HK-2 (cell line): Measurements from ENCODE around the gene ZFP57.

Experiments used
- DNase-seq: peaks from one replicate; pipeline ENCODE4 v3.0.0-alpha.2; 2018; ENCODE audit not compliant: unreplicated experiment

ZFP57 gene

DNA sequence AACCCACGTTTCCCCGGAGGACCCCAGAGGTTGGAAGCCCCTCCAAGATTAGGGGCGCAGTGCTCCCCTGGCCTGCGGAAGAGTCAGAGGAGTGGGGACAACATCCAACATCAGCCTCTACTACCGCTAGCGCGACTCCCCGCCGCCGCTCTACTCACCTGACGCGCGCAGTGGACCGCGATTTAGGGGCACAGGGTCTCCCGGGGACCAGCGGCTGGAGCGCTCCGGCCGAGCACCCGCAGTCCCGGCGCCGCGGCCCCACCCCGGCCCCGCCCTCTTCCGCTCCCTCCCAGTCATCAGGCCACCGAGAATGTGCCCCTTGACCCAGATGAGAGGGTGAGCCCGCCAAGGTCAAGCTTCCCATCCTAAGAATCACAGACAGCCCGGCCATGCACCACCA lies at the start of gene ZFP57:
Gene ZFP57 (minus strand): TSS at position 249 of the 400 bp plus-strand sequence. CDS start 4,149 bp downstream, outside the sequence.
- DNase-seq = no peak

DNA sequence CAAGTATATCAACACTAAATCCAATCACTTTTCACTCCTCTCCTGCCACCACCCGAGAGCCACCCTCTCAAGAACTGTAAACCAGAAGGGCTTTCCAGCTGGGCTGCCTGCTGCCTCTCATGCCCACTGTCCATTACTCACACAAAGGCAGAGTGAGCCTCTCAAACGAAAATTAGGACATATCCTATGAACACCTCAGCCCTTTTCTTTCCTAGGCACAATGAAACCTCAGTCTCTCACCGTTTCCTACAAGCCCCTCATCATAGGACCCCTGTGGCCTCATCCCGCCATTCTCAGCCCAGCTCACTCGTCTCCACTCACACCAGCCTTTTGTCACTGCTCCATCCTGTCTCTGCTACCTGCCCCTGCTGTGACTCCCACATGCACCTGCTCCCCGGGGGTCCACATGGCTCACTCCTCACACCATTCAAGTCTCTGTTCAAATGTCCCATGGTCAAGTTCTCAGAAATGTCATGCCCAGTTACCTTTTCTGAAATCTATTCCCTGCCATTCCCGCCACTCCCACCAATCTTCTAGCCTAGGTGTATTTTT lies 49.7 kb upstream of the ZFP57 start:
- no peak for DNase-seq

DNA sequence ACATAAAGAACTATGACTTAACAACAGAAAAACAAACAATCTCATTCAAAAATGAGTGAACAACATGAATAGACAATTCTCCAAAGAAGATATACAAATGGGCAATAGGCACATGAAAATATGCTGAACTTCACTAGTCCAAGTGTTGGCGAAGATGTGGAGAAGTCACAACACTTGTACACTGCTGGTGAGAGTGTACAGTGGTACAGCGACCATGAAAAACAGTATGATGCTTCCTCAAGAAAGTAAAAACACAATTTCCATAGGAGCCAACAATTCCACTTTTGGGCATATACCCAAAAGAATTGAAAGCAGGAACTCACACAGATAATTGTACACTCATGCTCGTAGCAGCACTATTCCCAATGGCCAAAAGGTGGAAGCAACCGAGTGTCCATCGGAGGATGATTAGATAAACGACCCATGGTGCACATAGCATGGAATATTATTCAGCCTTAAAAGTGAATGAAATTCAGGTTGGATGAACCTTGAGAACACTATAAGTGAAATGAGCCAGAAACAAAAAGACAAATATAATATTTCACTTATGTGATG lies 48.9 kb upstream of the ZFP57 start:
- no peak for DNase-seq

DNA sequence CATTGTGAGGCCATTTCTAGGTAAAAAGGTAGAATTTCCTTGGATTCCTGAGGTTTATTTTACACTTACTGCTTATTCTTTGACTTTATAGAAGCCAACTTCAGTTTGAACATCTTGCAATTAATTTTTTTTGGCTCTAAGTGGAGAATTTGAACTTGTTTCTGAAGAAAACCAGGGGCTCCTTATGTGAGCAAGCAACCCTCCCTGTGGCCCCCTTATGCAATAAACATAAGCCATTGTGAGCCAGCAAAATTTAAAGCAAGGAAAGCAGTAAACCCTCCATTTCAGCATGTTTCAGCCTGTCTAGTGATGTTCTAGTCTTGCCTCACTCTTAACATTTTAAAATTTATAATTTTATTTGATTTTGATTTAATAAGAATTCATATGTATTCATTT lies 47.9 kb upstream of the ZFP57 start:
- no peak for DNase-seq

DNA sequence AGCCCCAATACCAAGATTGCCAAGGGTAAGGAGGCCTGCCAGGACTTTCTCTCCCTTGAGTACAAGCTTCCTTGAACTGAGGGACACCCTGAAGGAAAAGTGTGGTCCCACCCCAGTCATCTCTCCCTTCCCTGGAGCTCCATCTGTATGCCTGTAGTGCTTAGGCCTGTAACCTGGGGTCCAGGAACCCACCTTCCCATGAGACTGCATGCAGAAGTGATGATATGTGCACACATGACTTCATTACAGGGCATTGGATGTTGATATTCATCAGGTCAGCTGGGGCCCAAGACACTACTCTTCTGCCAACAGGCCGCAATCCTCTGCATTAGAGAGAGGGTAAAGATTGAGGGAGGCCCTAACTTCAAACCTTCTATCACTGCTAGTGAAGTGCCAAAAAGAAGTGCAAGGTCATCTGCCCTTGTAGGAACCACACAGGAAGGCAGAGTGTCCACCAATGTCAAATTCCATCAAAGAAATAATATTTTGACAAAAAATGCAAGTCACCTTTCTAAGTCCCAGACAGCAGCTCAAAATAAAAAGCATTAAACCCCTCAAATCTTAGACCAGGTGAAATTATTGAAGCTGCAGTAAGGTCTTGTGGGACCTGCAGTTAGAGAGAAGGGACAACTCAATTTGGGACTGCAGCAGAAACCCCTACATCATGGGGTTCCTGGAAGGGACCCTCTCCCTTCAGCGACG lies 47.4 kb upstream of the ZFP57 start:
- DNase-seq = no peak

DNA sequence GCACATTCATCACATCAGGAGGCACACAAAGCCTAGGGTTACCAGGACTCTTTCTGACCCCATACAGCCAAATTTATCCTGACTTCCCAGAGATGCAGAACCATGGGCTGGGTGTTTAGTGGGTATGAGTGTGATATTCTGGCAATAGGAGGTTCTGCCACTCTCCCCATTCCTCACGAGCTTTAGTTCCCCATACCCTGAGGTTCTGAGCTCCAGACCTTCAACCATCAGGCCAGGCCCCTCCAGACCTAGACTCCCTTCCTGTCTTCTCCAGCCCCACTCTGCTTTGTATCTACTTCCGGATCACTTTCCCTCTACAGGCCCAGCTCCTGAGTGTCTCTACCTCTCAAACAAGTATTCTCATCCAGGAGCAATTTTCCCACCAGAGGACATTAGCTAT lies 46.7 kb upstream of the ZFP57 start:
- no peak for DNase-seq

DNA sequence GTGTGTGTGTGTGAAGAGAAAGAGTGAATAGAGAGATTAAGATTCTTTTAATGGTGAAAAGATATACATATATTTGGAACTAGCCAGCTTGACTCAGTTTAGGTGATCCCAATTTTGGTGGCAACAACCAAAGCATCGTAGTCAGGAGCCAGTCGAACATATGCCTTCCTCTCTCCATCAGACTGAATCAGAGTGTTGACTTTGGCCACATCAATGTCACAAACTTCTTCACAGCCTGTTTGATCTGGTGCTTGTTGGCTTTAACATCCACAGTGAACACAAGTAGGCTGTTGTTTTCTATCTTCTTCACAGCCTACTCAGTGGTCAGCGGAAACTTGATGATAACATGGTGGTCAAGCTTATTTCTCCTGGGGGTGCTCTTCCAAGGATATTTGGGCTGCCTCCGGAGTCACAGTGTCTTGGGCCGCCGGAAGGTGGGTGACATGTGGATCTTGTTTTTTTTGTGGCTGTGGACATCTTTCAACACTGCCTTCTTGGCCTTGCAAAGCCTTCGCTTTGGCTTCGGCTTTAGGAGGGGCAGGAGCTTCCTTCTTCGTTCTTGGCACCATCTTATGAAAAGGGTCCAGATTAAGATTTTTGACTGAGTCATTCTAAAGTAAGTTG lies 45.7 kb upstream of the ZFP57 start:
- no peak for DNase-seq

DNA sequence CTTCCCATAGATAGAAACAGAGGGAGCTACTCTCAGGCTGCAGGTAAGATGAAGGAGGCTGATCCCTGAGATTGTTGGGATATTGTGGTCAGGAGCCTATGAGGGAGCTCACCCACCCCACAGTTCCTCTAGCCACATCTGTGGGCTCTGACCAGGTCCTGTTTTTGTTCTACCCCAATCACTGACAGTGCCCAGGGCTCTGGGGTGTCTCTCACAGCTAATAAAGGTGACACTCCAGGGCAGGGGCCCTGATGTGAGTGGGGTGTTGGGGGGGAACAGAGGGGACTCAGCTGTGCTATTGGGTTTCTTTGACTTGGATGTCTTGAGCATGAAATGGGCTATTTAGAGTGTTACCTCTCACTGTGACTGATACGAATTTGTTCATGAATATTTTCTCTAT lies 45.0 kb upstream of the ZFP57 start:
- no peak for DNase-seq

DNA sequence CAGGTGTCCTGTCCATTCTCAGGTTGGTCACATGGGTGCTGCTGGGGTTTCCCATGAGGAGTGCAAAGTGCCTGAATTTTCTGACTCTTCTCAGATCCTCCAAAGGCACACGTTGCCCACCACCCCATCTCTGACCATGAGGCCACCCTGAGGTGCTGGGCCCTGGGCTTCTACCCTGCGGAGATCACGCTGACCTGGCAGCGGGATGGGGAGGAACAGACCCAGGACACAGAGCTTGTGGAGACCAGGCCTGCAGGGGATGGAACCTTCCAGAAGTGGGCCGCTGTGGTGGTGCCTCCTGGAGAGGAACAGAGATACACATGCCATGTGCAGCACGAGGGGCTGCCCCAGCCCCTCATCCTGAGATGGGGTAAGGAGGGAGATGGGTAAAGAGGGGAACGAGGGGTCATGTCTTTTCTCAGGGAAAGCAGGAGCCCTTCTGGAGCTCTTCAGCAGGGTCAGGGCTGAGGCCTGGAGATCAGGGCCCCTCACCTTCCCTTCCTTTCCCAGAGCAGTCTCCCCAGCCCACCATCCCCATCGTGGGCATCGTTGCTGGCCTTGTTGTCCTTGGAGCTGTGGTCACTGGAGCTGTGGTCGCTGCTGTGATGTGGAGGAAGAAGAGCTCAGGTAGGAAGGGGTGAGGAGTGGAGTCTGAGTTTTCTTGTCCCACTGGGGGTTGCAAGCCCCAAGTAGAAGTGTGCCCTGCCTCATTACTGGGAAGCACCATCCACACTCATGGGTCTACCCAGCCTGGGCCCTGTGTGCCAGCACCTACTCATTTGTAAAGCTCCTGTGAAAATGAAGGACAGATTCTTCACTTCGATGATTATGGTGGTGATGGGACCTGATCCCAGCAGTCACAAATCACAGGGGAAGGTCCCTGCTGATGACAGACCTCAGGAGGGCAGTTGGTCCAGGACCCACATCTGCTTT lies 44.3 kb upstream of the ZFP57 start:
- DNase-seq = no peak

DNA sequence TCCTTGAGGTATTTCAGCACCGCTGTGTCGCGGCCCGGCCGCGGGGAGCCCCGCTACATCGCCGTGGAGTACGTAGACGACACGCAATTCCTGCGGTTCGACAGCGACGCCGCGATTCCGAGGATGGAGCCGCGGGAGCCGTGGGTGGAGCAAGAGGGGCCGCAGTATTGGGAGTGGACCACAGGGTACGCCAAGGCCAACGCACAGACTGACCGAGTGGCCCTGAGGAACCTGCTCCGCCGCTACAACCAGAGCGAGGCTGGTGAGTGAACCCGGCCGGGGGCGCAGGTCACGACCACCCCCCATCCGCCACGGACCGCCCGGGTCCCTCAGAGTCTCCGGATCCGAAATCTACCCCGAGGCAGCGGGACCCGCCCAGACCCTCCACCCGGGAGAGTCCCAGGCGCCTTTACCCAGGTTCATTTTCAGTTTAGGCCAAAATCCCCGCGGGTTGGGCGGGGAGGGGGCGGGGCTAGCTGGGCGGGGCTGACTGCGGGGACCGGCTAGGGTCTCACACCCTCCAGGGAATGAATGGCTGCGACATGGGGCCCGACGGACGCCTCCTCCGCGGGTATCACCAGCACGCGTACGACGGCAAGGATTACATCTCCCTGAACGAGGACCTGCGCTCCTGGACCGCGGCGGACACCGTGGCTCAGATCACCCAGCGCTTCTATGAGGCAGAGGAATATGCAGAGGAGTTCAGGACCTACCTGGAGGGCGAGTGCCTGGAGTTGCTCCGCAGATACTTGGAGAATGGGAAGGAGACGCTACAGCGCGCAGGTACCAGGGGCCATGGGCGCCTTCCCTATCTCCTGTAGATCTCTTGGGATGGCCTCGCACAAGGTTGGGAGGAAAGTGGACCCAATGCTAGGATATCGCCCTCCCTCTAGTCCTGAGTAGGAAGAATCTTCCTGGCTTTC lies 43.0 kb upstream of the ZFP57 start:
- DNase-seq = peak; percentile 26

DNA sequence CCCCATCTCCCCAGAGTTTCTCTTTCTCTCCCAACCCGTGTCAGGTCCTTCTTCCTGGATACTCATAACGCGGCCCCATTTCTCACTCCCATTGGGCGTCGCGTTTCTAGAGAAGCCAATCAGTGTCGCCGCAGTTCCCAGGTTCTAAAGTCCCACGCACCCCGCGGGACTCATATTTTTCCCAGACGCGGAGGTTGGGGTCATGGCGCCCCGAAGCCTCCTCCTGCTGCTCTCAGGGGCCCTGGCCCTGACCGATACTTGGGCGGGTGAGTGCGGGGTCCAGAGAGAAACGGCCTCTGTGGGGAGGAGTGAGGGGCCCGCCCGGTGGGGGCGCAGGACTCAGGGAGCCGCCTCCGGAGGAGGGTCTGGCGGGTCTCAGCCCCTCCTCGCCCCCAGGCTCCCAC lies 42.3 kb upstream of the ZFP57 start, which contains the start of gene HLA-F:
Gene HLA-F (plus strand): TSS at position 173 of the 404 bp plus-strand sequence. CDS start 30 bp downstream, at position 203.
- peak; percentile 78 for DNase-seq

DNA sequence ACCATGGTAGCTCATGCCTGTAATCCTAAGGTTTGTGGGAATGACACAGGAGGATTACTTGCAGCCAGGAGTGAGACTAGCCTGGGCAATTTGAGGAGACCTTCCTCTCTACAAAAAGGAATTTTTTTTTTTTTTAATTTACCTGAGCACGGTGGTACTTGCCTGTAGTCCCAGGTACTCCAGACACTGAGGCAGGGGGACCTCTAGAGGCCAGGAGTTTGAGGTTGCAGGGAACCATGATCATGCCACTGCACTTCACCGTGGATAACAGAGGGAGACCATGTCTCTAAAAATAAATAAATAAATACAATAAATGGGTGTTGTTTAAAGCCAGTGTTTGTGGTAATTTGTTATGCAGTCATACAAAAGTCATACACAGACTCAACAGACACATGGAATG lies 39.9 kb upstream of the ZFP57 start:
- no peak for DNase-seq

DNA sequence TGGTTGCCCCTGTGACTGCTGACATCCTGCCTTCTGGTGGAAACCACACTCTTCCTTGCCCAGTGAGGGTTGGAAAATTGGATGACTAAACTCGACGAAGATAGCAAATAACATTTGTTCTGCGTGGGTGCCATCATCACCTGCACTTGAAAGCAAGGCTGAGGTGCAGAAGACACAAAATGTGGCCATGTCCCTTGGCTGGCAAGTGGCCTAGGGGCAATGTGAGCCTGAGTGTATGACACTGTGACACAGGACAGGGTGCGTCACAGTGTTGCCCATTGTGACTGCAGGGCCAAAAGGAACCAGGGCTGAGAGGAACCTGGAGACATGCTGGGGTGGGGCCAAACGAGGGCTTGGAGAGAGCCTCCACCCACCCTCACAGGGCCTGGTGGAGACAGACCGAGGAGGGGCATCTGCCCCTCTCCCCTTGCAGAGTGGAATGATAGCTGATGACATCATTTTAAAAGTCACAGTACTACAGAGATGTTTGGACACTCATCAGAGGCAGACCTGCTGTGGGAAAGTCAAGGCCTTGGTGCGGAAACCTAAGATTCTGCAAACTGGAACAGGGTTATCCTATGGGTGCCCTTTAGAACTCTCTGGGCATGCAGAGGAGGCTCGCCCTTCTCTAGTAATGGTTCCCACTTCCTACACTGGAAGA lies 29.5 kb upstream of the ZFP57 start:
- no peak for DNase-seq

DNA sequence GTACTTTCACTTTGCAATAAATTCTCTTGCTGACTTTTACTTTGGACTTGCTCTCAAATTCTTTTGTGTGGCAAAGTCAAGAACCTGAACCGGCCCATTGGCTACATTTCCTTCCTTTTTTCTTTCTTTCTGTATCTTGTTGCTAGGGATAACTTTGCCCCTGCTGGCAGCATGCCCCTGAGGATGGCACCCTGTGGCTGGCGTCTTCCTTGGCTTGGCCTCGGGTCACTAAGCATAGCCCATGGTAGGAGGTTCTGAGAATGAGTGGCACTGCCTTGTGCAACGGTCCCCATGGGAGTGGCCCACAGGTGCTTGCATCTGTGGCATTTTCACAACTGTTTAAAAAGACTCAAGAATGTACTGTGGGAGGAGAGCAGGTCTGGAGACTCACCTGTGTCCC lies 28.2 kb upstream of the ZFP57 start:
- no peak for DNase-seq

DNA sequence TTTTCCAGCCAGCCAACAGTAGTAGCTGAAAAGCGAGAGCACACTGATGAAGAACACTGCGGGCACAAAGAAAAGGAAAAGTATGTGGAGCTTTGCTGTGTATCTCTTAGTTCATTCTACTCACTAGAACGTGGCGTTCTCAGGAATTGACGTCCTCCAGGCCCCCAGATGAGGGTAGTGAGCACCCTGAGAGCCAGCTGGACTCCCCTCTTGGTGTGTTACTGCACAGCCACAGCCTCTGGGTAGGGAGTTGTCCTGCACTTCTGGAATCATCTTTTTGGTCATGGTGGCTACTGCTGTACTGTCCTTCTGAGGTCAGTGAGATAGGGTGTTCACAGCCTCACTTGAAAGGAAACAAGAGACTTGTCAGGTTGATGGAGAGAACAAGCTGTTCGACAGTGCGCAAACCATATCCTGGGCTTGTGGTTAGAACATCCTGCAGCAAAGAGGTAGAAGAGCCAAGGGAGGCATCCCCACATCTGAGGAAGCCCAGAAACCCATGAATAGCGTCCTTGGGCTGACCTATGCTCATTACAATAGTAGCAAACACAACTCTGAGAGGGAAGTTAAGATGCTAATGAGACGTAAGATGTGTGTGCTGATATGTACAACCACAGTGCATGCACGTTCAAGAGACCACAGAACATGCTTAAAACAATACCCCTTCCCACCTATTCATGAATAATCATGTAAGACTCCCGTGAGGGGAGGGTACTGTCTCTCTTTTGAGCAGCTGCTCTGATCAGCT lies 27.7 kb upstream of the ZFP57 start:
- DNase-seq = no peak

DNA sequence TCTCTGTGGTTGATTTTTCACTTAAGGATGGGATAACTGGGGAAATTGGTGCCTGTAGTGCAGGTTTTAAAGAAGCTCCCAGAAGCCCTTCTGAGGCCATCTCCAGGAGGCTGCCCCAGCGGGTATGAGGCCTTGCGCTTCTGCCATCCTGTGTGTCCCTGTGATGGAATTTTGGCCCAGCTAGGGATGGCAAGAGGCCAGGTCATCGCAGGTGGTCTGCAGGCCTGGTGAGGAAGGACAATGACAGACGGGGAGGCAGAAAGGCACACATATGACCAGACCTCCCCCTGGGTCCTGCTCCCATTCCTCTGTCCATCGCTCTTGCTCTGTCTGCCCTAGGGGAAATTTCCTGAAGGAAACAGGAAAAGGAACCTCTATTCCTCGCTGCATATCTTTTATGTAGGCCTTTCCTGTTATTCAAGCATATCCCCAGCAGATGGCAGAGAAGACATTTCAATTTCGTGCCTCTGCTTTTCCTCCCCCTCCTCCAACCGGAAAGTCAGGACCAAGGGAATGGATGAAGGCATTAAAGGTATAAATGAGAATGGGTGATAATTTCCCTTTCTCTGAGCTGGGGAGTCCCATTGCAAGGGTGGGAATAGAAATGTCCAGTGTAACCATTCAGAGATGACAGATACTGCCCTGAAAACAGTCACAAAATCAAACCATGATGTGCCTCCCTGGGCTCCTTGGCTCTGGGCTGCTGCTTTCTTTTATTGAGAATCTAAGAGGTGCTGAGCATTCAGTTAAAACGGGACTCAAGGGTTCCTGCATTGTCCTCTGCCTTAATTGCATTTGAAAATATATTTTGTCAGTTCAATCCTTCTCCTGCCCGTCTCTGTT lies 24.7 kb upstream of the ZFP57 start:
- peak; percentile 21 for DNase-seq

DNA sequence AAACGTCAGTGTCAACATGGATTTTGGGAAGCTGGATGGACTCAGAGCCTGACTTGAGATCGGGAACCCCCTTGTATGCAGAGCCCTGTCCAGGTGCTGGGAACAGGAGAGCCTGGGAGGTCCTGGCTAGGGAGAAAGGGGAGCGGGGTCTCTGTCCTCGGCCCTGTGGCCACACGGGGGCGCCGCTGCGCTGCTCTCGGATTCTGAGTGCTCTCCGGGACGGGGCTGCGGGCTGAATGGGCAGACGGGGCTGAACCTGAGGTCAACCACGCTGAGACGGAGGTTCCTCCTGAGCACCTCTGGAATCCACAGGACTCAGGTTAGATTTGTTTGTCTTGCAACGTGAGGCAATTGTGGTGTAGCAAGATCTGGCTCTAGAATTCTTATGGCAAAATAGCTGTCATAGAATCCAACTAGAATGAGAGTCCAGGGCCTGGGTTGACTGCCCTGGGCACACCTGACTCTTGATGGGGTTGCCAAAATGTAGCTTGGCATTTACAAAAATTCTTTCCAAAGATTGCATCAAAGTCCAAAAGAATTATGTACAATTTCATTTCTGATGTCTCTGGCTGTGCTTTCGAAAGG lies 21.7 kb upstream of the ZFP57 start:
- peak; percentile 70 for DNase-seq
